ENCODE data around the gene RCE1. TPM values are rescaled to one million over a fixed set of nuclear protein-coding genes. Genes with fewer than 3 reads are reported as not detected.

RCE1 gene
- polyA plus RNA-seq, 5 donors = 15.7 to 27.5 (median 21.4) TPM

DNA sequence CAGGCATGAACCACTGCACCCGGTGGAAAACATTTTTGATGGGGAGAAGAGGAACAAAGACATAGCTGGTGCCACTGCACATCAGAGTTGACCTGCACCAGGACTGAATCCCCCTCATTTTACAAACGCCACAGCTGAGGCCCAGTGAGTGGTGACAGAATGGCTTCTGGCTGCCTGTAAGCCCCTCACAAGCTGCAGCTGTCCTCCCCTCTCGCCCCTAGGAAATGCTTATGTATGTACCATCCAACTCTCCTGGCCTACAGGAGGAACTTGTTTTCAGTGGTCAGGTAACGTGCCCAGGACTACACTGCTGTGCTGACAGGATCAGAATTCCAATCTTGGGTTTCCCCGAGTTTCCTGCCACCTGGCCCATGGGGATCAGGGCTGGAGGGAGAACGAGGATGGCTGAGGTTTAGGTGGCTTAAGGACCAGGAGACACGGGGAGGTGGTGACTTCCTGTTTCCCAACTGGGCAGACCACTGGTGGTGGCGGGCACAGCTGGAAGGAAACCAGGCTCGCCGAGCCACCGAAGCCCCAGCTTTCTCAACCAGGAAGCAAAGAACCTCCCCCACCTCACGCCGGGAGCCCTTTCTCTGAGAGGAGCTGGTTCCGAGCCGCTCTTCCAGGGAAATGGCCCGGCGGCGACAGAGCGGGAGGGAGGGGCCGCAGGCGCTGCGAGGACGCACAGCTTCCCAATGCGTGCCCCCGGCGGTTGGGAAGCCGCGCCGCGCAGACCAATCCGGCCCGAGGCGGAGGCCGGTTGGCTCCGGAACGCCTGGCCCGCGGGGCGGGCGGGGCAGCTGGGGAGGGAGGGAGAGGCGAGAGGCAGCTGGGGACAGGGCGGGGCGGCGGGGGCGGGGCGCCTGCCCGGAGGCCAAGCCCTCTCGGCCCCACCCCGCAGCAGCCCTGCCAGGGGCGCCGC lies 12.6 kb downstream of the RCE1 start:
- peak; percentile 90 to 92 for DNase-seq

GRCh38 chr11:66856496-66857233 lies 13.4 kb downstream of the RCE1 start, which contains the start of gene LRFN4:
TSS of gene LRFN4 (plus strand) at chr11:66857064. CDS start at chr11:66857745, 681 bp downstream.
- DNase-seq = no peak

DNA sequence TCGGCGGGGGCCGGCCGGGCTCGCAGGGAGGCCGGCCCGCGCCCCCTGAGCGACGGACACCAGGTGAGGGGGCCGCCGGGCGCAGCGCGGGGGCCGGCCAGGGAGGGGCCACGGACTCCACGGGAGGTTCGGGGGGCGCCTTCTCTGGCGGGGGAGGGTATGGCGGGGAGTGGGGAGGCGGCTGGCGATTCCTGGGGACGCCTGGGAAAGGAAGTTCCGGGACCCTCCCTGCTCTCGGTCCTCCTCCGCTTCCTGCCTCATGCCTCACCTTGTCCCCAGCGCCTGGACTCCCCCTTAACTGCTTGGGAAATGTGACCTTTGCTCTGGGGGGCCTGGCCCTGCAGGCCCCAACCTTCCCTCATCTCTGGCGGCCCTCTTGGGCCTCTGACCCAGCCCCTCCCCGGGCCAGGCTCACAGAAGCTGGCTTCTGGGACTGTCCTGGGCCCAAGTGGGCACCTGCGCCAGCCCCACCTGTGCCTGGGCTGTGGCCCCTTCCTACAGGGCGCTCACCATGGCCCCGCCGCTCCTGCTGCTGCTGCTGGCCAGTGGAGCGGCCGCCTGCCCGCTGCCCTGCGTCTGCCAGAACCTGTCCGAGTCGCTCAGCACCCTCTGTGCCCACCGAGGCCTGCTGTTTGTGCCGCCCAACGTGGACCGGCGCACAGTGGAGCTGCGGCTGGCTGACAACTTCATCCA lies 14.1 kb downstream of the RCE1 start:
- no peak for DNase-seq

- no peak for DNase-seq
These were observed 14.6 kb downstream of the RCE1 start for GRCh38 chr11:66857927-66858185.

- DNase-seq = no peak
These were observed 15.1 kb downstream of the RCE1 start for GRCh38 chr11:66858186-66858938.

DNA sequence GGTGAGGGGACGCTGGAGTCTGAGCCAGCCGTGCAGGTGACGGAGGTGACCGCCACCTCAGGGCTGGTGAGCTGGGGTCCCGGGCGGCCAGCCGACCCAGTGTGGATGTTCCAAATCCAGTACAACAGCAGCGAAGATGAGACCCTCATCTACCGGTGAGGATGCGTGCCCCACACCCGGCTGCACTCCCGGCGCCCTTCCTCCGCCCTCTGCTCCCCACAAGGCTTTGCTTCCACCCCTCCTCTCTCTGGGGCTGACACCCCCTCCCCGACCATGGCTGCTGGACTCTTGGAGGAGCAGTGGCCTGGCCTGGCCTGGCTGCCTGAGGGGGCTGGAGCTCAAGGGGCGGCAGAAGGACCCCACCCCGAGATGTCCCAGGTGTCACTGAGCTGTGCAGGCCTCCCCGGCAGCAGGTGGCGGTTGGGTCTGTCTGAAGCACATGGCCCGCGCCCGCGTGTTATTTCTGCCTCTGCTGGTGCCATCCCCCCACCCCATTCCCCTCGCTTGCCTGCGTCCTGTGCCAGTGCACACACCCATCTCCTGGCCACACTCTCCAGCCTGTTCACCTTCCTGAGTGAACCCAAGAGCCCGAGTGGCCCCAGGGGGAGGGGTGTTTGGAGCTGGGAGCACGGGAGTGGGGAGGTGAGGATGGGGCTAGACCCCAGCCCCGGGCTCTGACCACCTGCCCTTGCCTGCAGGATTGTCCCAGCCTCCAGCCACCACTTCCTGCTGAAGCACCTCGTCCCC lies 15.9 kb downstream of the RCE1 start:
- DNase-seq = no peak

- DNase-seq = no peak
These were observed 16.6 kb downstream of the RCE1 start for GRCh38 chr11:66859686-66860448.

GRCh38 chr11:66860449-66860831 lies 17.2 kb downstream of the RCE1 start:
- DNase-seq = no peak

GRCh38 chr11:66861038-66861773 lies 18.0 kb downstream of the RCE1 start:
- no peak for DNase-seq

DNA sequence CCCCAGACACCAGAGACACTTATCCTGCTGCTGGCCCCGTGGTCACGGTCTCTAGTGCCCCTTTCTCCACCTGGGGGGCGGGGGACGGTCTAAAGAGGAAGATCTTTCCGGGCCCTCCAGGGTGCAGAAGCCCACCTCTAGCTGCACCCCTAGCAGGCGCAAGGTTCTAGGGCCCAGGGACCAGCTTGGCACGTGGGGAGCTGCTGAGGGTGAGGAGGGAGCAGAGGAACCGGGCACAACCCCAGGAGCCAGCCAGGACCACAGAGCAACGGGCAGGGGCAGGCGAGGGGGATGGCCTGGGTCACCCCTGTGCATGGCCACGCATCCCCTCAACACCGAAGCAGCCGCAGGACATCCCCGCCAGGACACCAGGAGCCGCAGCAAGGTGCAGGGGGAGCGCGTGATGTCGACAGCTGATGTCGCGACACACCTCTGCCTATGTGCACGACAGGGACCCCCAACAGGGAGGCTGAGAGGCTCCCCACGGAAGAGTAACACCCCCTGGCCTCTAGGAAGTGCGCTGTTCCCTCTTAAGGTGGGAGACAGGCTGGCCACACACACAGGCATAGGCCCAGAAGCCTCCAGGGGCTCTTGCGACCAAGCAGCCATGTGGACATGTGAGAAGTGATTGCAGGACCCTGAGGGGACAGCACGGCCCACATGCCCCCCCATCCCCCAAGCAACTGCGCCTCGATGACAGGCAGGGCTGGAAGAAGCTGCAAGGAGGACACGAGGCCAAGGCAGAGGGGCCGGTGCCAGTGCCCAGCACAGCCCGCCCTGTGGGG lies 18.7 kb downstream of the RCE1 start:
- DNase-seq = no peak

DNA sequence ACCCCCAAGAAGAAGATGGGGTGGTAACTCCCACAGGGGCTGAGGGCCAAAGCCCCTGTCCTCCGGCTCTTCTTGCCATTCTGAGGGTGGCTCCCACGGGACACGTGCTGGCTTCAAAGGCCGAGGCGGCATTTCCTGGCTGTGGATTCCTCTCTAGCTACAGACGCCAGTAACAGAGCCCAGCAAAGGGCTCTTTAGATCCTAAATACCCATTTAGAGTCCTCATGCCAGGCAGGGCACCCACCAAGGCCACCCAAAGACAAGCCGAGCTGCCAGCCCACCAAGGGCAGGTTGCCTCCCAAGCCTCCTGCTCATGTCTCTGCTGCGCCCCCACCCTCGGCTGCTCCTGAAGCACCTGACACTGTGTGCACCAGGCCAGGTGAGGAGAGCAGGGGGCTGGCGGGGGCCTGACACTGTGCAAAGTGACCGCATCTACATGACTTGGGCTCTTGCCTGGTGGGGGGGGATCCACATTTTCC lies 19.4 kb downstream of the RCE1 start:
- DNase-seq = no peak

GRCh38 chr11:66863428-66864125 lies 20.3 kb downstream of the RCE1 start:
- DNase-seq = no peak

GRCh38 chr11:66864172-66864901 lies 21.1 kb downstream of the RCE1 start:
- no peak for DNase-seq

GRCh38 chr11:66864924-66865697 lies 21.9 kb downstream of the RCE1 start:
- no peak for DNase-seq

DNA sequence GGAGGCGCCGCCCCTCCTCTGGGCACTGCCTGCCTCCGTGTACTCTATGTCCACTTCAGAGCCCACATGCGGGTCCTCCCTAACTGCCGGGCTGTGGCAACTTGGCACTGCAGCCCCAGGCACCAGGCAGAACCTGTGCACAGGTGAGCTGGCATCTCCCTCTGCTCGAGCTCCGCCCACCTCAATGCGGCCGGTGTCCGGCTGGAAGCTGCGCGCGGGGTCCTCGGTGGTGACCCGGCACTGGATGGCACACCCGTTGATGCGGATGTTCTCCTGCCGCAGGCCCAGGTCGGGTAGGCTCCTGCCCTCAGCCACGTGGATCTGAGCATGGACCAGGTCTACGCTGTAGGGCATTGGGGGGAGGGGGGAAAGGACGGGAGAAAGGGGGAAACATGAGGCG lies 22.8 kb downstream of the RCE1 start:
- no peak for DNase-seq

DNA sequence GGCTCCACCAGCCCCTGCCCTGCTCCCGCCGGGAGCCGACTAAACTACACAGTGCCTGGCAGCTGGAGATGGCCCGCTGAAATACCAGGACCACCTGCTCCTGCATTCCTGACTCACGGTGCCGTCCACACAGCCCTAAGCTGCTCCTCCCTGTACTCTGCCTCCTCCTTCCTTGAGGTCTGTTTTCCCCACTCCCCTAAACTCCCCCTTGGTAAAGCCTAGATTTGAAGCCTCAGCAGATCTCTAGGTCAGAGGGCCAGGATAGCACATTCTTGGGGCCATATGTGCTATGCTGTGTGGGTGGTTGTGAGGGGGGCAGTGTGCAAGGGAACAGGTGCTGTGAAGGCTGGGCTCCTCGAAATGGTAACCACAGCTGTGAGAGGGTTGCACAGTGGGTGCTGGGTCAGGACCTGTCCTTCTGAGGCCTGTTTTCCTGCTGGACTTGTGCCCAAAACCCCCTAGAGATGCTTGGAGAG lies 23.3 kb downstream of the RCE1 start:
- no peak for DNase-seq

Measured in right lung (tissue), 5 donors.